ENCODE data around the gene SFXN4.

GRCh38 chr10:119209736-119210355, 44.3 kb upstream of the SFXN4 start:
- TF ChIP-seq CTCF (IDR thresholded peaks at IDR 0.05; ENCODE audit: low read depth, low read length, missing input control) (no peak), MAX (IDR thresholded peaks at IDR 0.05) (no peak), RAD21 (IDR thresholded peaks at IDR 0.05) (no peak), FOXA1 (IDR thresholded peaks at IDR 0.05) (no peak), SP1 (IDR thresholded peaks at IDR 0.05) (no peak)
